ENCODE data around the gene RUNDC3A. TPM values are rescaled to one million over a fixed set of nuclear protein-coding genes. Genes with fewer than 3 reads are reported as not detected.
A peak's percentile ranks its signal among the peaks of the same experiment; 100 is the strongest.
"Not testable (repeated sequence)": the region's sequence is repeated elsewhere in the genome, so short reads cannot be mapped to it uniquely, and the experiment has no call there.

The RUNDC3A gene
- polyA plus RNA-seq, 1 donor from 2014 or later: not detected

GRCh38 chr17:44335564-44335963 lies 27.2 kb downstream of the RUNDC3A start:
- H3K27me3 Mint-ChIP-seq: no peaks in the 10 kb centered on the region
- H3K36me3 Mint-ChIP-seq: no peaks in the 10 kb centered on the region
- H3K4me3 Mint-ChIP-seq: no peak overlapping the region
- peaks cover 7 to 14% (median 13%) of the 10 kb centered on the region in 3 donors for H3K4me1 Mint-ChIP-seq
- no peaks in the 10 kb centered on the region for H3K9me3 Mint-ChIP-seq
- H3K27ac Mint-ChIP-seq: peak overlapping the region in 1 of 3 donors; percentile 71

GRCh38 chr17:44335968-44336367 lies 27.6 kb downstream of the RUNDC3A start:
- H3K36me3 Mint-ChIP-seq: no peaks in the 10 kb centered on the region
- no peaks in the 10 kb centered on the region for H3K9me3 Mint-ChIP-seq
- peak overlapping the region in 1 of 4 donors; percentile 51 for H3K4me3 Mint-ChIP-seq
- peak overlapping the region in 1 of 3 donors; percentile 50 for H3K27ac Mint-ChIP-seq
- H3K27me3 Mint-ChIP-seq: no peaks in the 10 kb centered on the region
- peaks cover 7 to 14% (median 12%) of the 10 kb centered on the region in 3 donors for H3K4me1 Mint-ChIP-seq

- H3K9me3 Mint-ChIP-seq: no peaks in the 10 kb centered on the region
- no peaks in the 10 kb centered on the region for H3K27me3 Mint-ChIP-seq
- peaks cover 4 to 8% (median 7%) of the 10 kb centered on the region in 3 donors for H3K4me1 Mint-ChIP-seq
- H3K27ac Mint-ChIP-seq: no peak overlapping the region
- no peak overlapping the region for H3K4me3 Mint-ChIP-seq
- H3K36me3 Mint-ChIP-seq: no peaks in the 10 kb centered on the region
These were observed 30.3 kb downstream of the RUNDC3A start for GRCh38 chr17:44338702-44339101.

GRCh38 chr17:44340553-44340952 lies 32.2 kb downstream of the RUNDC3A start:
- H3K36me3 Mint-ChIP-seq, H3K9me3 Mint-ChIP-seq: not testable (repeated sequence)

DNA sequence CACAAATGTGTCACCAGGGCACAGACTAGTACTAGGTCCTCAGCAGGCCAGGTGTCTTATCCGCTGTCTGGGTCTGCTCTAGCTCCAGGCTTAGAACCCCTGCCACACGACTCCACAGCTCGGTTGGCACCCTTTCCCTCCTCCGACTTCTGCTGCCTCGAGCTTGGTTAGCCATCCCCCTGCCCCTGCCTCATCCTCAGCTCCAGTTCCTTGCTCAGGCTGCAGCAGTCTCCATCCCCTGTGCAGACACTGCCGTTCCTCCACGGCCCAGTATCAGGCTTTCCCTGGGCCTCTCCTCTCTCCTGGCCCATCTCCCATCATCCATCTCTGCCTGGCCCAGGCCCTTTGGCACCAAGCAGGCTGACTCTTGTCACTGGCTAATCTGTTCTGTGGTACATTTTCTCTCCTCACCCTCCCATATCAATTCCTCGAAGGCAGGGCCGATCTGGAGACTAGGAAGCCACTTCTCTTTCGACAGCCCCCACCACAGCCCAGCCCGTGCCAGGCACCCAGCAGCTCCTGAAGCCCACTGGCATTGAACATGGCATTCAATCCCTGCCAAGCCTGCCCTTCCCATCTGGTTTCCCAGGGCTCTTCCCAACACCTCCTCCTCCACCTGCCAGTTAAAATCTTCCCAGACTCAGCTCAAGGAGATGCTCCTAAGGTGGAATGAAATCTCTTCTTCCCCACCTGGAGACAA lies 35.3 kb downstream of the RUNDC3A start:
- peak overlapping the region in 1 of 3 donors; percentile 19 for H3K27ac Mint-ChIP-seq
- H3K4me1 Mint-ChIP-seq: peaks cover 24 to 29% (median 28%) of the 10 kb centered on the region in 3 donors
- H3K4me3 Mint-ChIP-seq: peak overlapping the region in 1 of 4 donors; percentile 99

More at GRCh38 chr17:44340553-44340952, 32.2 kb downstream of the RUNDC3A start:
- not testable (repeated sequence) for H3K27me3 Mint-ChIP-seq, H3K4me3 Mint-ChIP-seq, H3K4me1 Mint-ChIP-seq, H3K27ac Mint-ChIP-seq

GRCh38 chr17:44344939-44345453 lies 36.6 kb downstream of the RUNDC3A start, which contains the start of gene GRN:
GRN (plus strand) TSS chr17:44345302; CDS start chr17:44349165, 3,863 bp downstream.
- Mint-ChIP-seq H3K27ac (peak within 1 kb of the TSS; percentile 92 to 95 (median 95)), H3K27me3 (no peaks in the 10 kb centered on the region), H3K9me3 (no peaks in the 10 kb centered on the region), H3K36me3 (no peaks in the 10 kb centered on the region), H3K4me1 (peaks cover 27 to 35% (median 31%) of the 10 kb centered on the region in 3 donors), H3K4me3 (peak within 1 kb of the TSS; percentile 96 to 99 (median 99))

More for the DNA sequence above, 35.3 kb downstream of the RUNDC3A start:
- no peaks in the 10 kb centered on the region for H3K27me3 Mint-ChIP-seq
- no peaks in the 10 kb centered on the region for H3K36me3 Mint-ChIP-seq
- no peaks in the 10 kb centered on the region for H3K9me3 Mint-ChIP-seq

GRCh38 chr17:44345454-44346026 lies 37.1 kb downstream of the RUNDC3A start:
- peaks cover 28 to 35% (median 31%) of the 10 kb centered on the region in 3 donors for H3K4me1 Mint-ChIP-seq

GRCh38 chr17:44346064-44346844 lies 37.9 kb downstream of the RUNDC3A start:
- Mint-ChIP-seq H3K4me3 (peak overlapping the region; percentile 96 to 99 (median 99)), H3K9me3 (no peaks in the 10 kb centered on the region), H3K27me3 (no peaks in the 10 kb centered on the region), H3K36me3 (no peaks in the 10 kb centered on the region), H3K27ac (peak overlapping the region; percentile 92 to 95 (median 95)), H3K4me1 (peaks cover 31 to 36% (median 35%) of the 10 kb centered on the region in 3 donors)

More at GRCh38 chr17:44345454-44346026, 37.1 kb downstream of the RUNDC3A start:
- no peaks in the 10 kb centered on the region for H3K27me3 Mint-ChIP-seq
- H3K36me3 Mint-ChIP-seq: no peaks in the 10 kb centered on the region
- H3K4me3 Mint-ChIP-seq: peak overlapping the region; percentile 96 to 99 (median 99)
- no peaks in the 10 kb centered on the region for H3K9me3 Mint-ChIP-seq
- H3K27ac Mint-ChIP-seq: peak overlapping the region; percentile 92 to 95 (median 95)

- not testable (repeated sequence) for H3K27me3 Mint-ChIP-seq, H3K9me3 Mint-ChIP-seq, H3K36me3 Mint-ChIP-seq
- Mint-ChIP-seq H3K27ac (peak overlapping the region; percentile 92 to 95 (median 94)), H3K4me1 (peaks cover 31 to 36% (median 35%) of the 10 kb centered on the region in 3 donors), H3K4me3 (peak overlapping the region; percentile 57 to 99 (median 99))
These were observed 39.0 kb downstream of the RUNDC3A start for GRCh38 chr17:44347206-44348055.

GRCh38 chr17:44348234-44348987 lies 40.0 kb downstream of the RUNDC3A start:
- Mint-ChIP-seq H3K4me1 (peaks cover 31 to 41% (median 37%) of the 10 kb centered on the region in 3 donors), H3K36me3 (no peaks in the 10 kb centered on the region), H3K27me3 (no peaks in the 10 kb centered on the region), H3K4me3 (peak overlapping the region; percentile 63 to 99 (median 99)), H3K27ac (peak overlapping the region; percentile 47 to 94 (median 92)), H3K9me3 (no peaks in the 10 kb centered on the region)

GRCh38 chr17:44348988-44349364 lies 40.6 kb downstream of the RUNDC3A start:
- Mint-ChIP-seq H3K27me3 (no peaks in the 10 kb centered on the region), H3K4me3 (peak overlapping the region in 2 of 4 donors; percentile 72 to 99), H3K27ac (peak overlapping the region in 2 of 3 donors; percentile 92 to 94), H3K36me3 (no peaks in the 10 kb centered on the region), H3K4me1 (peaks cover 31 to 41% (median 37%) of the 10 kb centered on the region in 3 donors), H3K9me3 (no peaks in the 10 kb centered on the region)

DNA sequence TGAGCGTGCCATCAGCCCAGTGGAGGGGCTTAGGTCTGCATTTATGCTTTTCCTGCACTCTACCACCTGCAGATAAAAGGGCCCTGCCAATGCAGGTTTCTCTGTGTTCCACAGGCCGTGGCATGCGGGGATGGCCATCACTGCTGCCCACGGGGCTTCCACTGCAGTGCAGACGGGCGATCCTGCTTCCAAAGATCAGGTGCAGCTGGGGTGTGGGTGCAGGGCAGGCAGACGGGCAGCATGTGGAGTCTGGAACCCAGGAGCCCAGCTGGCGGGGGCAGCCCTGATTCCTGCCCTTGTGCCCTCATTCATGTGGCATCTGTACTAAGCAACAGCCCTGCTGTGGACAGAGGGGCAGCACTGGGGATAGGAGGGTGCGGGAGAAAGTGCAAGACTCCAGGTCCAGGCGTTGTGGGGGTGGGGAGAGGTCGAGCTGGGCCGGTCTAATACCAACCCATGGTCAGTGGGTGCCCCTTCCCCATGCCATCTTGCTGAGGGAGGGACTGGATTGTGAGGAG lies 41.2 kb downstream of the RUNDC3A start:
- Mint-ChIP-seq H3K27me3 (no peaks in the 10 kb centered on the region), H3K9me3 (no peaks in the 10 kb centered on the region), H3K36me3 (no peaks in the 10 kb centered on the region), H3K4me3 (no peak overlapping the region), H3K4me1 (peaks cover 31 to 40% (median 33%) of the 10 kb centered on the region in 3 donors), H3K27ac (peak overlapping the region in 2 of 3 donors; percentile 13 to 67)

DNA sequence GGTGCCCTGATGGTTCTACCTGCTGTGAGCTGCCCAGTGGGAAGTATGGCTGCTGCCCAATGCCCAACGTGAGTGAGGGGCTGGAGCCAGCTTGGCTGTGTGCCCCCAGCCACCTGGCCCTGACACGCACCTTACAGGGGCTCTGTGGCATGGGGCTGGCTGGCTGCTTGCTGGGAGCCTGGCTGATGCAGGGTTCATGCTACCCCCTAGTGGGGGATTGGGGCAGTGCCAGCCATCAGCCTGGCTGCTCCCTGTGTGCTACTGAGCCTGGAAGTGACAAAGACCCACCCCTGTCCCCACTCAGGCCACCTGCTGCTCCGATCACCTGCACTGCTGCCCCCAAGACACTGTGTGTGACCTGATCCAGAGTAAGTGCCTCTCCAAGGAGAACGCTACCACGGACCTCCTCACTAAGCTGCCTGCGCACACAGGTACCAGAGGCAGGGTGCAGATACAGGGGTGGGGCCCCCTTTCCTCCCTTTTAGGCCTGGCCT lies 42.4 kb downstream of the RUNDC3A start:
- Mint-ChIP-seq H3K27me3 (no peaks in the 10 kb centered on the region), H3K9me3 (no peaks in the 10 kb centered on the region), H3K36me3 (no peaks in the 10 kb centered on the region), H3K4me1 (peaks cover 20 to 36% (median 28%) of the 10 kb centered on the region in 3 donors), H3K27ac (peak overlapping the region in 2 of 3 donors; percentile 57 to 80), H3K4me3 (peak overlapping the region in 1 of 4 donors; percentile 85)

Data from IgD-negative memory B cell (primary cell).